H9 (cell line): Measurements from ENCODE around the gene PAX9. TPM values are rescaled to one million over a fixed set of nuclear protein-coding genes. Genes with fewer than 3 reads are reported as not detected.

Experiments
- DNase-seq: peaks from one replicate; pipeline ENCODE4 v3.0.0-alpha.2; 2017
- H2AFZ ChIP-seq: one replicate; pipeline ENCODE4 v1.6.1; 2013; ENCODE audit warnings: mild to moderate bottlenecking, low read length, control low read depth, moderate library complexity
- H2AK5ac ChIP-seq: 2 replicates; pipeline ENCODE4 v1.6.1; 2013; ENCODE audit warnings: low read length, control low read depth, mixed read lengths; ENCODE audit not compliant: insufficient read length
- H2BK120ac ChIP-seq: one replicate; pipeline ENCODE4 v1.6.1; 2013; ENCODE audit warnings: low read depth, mild to moderate bottlenecking, low read length, control low read depth, inconsistent platforms; ENCODE audit not compliant: poor library complexity, severe bottlenecking
- H2BK12ac ChIP-seq: 2 replicates; pipeline ENCODE4 v1.6.1; 2013; ENCODE audit warnings: low read length, control low read depth, mixed read lengths, low read depth; ENCODE audit not compliant: insufficient read length
- H2BK15ac ChIP-seq: 2 replicates; pipeline ENCODE4 v1.6.1; 2013; ENCODE audit warnings: low read depth, low read length, control low read depth
- H2BK20ac ChIP-seq: one replicate; pipeline ENCODE4 v1.6.1; 2013; ENCODE audit warnings: low read depth, mild to moderate bottlenecking, low read length, control low read depth, inconsistent platforms; ENCODE audit not compliant: poor library complexity, severe bottlenecking
- H2BK5ac ChIP-seq: 2 replicates; pipeline ENCODE4 v1.6.1; 2013; ENCODE audit warnings: low read length, control low read depth, mixed read lengths; ENCODE audit not compliant: insufficient read length
- H3K14ac ChIP-seq: 2 replicates; pipeline ENCODE4 v1.6.1; 2013; ENCODE audit warnings: low read length, control low read depth; ENCODE audit not compliant: insufficient read depth
- H3K18ac ChIP-seq: 2 replicates; pipeline ENCODE4 v1.6.1; 2013; ENCODE audit warnings: low read depth, mild to moderate bottlenecking, mixed read lengths, low read length, control low read depth; ENCODE audit not compliant: insufficient read length
- H3K23ac ChIP-seq: 2 replicates; pipeline ENCODE4 v1.6.1; 2013; ENCODE audit warnings: low read length, control low read depth, mixed read lengths, low read depth; ENCODE audit not compliant: insufficient read length
- H3K23me2 ChIP-seq: 2 replicates; pipeline ENCODE4 v1.6.1; 2013; ENCODE audit warnings: low read depth, mild to moderate bottlenecking, mixed read lengths, low read length, control low read depth; ENCODE audit not compliant: insufficient read length, poor library complexity, severe bottlenecking
- H3K27ac ChIP-seq: 2 replicates; pipeline ENCODE4 v1.5.1; 2013; ENCODE audit warnings: low read length, control low read depth, mixed read lengths, low read depth; ENCODE audit not compliant: insufficient read length
- H3K27me3 ChIP-seq: 2 replicates; pipeline ENCODE4 v1.6.1; 2013; ENCODE audit warnings: low read length, control low read depth, inconsistent platforms; ENCODE audit not compliant: insufficient read depth
- H3K4ac ChIP-seq: 2 replicates; pipeline ENCODE4 v1.6.1; 2013; ENCODE audit warnings: low read depth, mild to moderate bottlenecking, control low read depth, inconsistent platforms, low read length, moderate library complexity
- H3K4me1 ChIP-seq: 2 replicates; pipeline ENCODE4 v1.6.1; 2013; ENCODE audit warnings: low read length, control low read depth, inconsistent platforms; ENCODE audit not compliant: insufficient read depth
- H3K4me2 ChIP-seq: 2 replicates; pipeline ENCODE4 v1.6.1; 2013; ENCODE audit warnings: low read length, control low read depth, mixed read lengths; ENCODE audit not compliant: insufficient read length, insufficient read depth
- H3K56ac ChIP-seq: 2 replicates; pipeline ENCODE4 v1.6.1; 2013; ENCODE audit warnings: low read depth, mild to moderate bottlenecking, mixed read lengths, low read length, control low read depth; ENCODE audit not compliant: insufficient read length
- H3K79me1 ChIP-seq: 2 replicates; pipeline ENCODE4 v1.6.1; 2013; ENCODE audit warnings: low read depth, mild to moderate bottlenecking, moderate library complexity, low read length, control low read depth, inconsistent platforms; ENCODE audit not compliant: insufficient read depth, poor library complexity, severe bottlenecking
- H3K79me2 ChIP-seq: 2 replicates; pipeline ENCODE4 v1.6.1; 2013; ENCODE audit warnings: low read length, control low read depth, inconsistent platforms; ENCODE audit not compliant: insufficient read depth
- H3K9ac ChIP-seq: 2 replicates; pipeline ENCODE4 v1.6.1; 2013; ENCODE audit warnings: low read length, control low read depth, mixed read lengths; ENCODE audit not compliant: insufficient read length; ENCODE audit errors: extremely low read depth
- H3K9me3 ChIP-seq: one replicate; pipeline ENCODE4 v1.6.1; 2013; ENCODE audit warnings: low read depth, low read length, inconsistent platforms; ENCODE audit not compliant: control insufficient read depth
- H3T11ph ChIP-seq: one replicate; pipeline ENCODE4 v1.6.1; 2013; ENCODE audit warnings: mild to moderate bottlenecking, low read length, control low read depth, inconsistent platforms
- H4K20me1 ChIP-seq: one replicate; pipeline ENCODE4 v1.6.1; 2013; ENCODE audit not compliant: control insufficient read depth, insufficient read length, insufficient read depth
- H4K5ac ChIP-seq: 2 replicates; pipeline ENCODE4 v1.6.1; 2013; ENCODE audit warnings: low read depth, mild to moderate bottlenecking, mixed read lengths, low read length, control low read depth; ENCODE audit not compliant: insufficient read length
- H4K8ac ChIP-seq: replicated peaks from 2 replicates; pipeline ENCODE4 v1.6.1; 2013; ENCODE audit warnings: low read length, control low read depth, mixed read lengths, low read depth; ENCODE audit not compliant: insufficient read length
- H4K91ac ChIP-seq: 2 replicates; pipeline ENCODE4 v1.6.1; 2013; ENCODE audit warnings: low read depth, mild to moderate bottlenecking, moderate library complexity, mixed read lengths, low read length, control low read depth; ENCODE audit not compliant: insufficient read length
- H3K27ac Mint-ChIP-seq, 3 experiments: 2 replicates in 2 of 3; 3 replicates in 1 of 3; pipeline ENCODE4 v1.8.0; 2020 to 2021; ENCODE audit warnings: mixed read lengths in 3 of 3, mild to moderate bottlenecking in 1 of 3, moderate library complexity in 1 of 3
- H3K27me3 Mint-ChIP-seq: 2 replicates; pipeline ENCODE4 v1.8.0; 2021; ENCODE audit warnings: low read depth, mild to moderate bottlenecking, moderate library complexity, mixed read lengths
- H3K36me3 Mint-ChIP-seq, 3 experiments: 2 replicates in 2 of 3; 3 replicates in 1 of 3; pipeline ENCODE4 v1.8.0; 2020 to 2021; ENCODE audit warnings: low read depth in 3 of 3, mixed read lengths in 3 of 3; ENCODE audit not compliant: insufficient read depth in 1 of 3
- H3K4me1 Mint-ChIP-seq, 2 experiments: 2 replicates each; pipeline ENCODE4 v1.8.0; 2020; ENCODE audit warnings: mixed read lengths in 2 of 2
- H3K4me3 Mint-ChIP-seq, 2 experiments: 2 replicates in 1 of 2; 3 replicates in 1 of 2; pipeline ENCODE4 v1.8.0; 2020 to 2021; ENCODE audit warnings: mild to moderate bottlenecking in 2 of 2, mixed read lengths in 2 of 2, moderate library complexity in 1 of 2
- H3K9me3 Mint-ChIP-seq, 2 experiments: 2 replicates in 1 of 2; 3 replicates in 1 of 2; pipeline ENCODE4 v1.8.0; 2020; ENCODE audit warnings: mild to moderate bottlenecking in 2 of 2, mixed read lengths in 2 of 2, moderate library complexity in 1 of 2
- CTCF ChIP-seq: fragments of 200-600 bp; sonication (generic); conservative IDR thresholded peaks from 3 replicates; pipeline ENCODE4 v1.8.0; 2021; ENCODE audit warnings: antibody characterized with exemption, mild to moderate bottlenecking
- WGBS: extraction: QIAGEN DNeasy Blood & Tissue Kit; methylation state at CpG from one replicate; pipeline ENCODE4 v1.1.7; 2013; ENCODE audit warnings: missing lambda C conversion rate, low lambda C conversion rate, mixed read lengths; ENCODE audit not compliant: insufficient read length; ENCODE audit errors: extremely low coverage; 5-methylcytosine and 5-hydroxymethylcytosine counted together
- total RNA-seq: library from RNA; stranded (reverse); gene quantifications from 2 replicates; pipeline ENCODE4 v1.2.1, GENCODE V29; 2021

The PAX9 gene
- total RNA-seq, 1 experiment from 2014 or later = not detected

GRCh38 chr14:36658123-36659009 lies 3.3 kb upstream of the PAX9 start:
- Histone ChIP-seq H2BK20ac (no peak overlapping the region), H3K4me2 (peak overlapping the region; percentile 15), H3K79me2 (no peaks in the 10 kb centered on the region), H3K23ac (no peak overlapping the region), H3K9me3 (no peaks in the 10 kb centered on the region), H4K91ac (no peak overlapping the region), H4K8ac (no peak overlapping the region), H4K5ac (no peak overlapping the region), H3K23me2 (peaks cover 5% of the 10 kb centered on the region), H3K14ac (no peak overlapping the region), H2BK15ac (no peak overlapping the region), H3K56ac (no peak overlapping the region), H3K79me1 (no peaks in the 10 kb centered on the region), H4K20me1 (no peaks in the 10 kb centered on the region), H2AFZ (no peak overlapping the region), H2BK120ac (no peak overlapping the region), H3K27ac (no peak overlapping the region), H2AK5ac (no peak overlapping the region), H3K18ac (no peak overlapping the region), H3T11ph (no peak overlapping the region), H2BK5ac (no peak overlapping the region), H3K4ac (no peak overlapping the region), H2BK12ac (no peak overlapping the region), H3K27me3 (peaks cover 92% of the 10 kb centered on the region), H3K9ac (no peak overlapping the region), H3K4me1 (no peaks in the 10 kb centered on the region)
- Mint-ChIP-seq H3K4me3 (peak overlapping the region in 1 of 2 experiments; percentile 48; a peak in 2 of 5 replicates), H3K9me3 (peaks cover 2 to 7% of the 10 kb centered on the region in 2 experiments; a peak in 2 of 5 replicates), H3K27ac (no peak overlapping the region), H3K27me3 (peaks cover 100% of the 10 kb centered on the region), H3K36me3 (no peaks in the 10 kb centered on the region; a peak in 2 of 7 replicates), H3K4me1 (peaks cover 25 to 59% of the 10 kb centered on the region in 2 experiments)
- peak; percentile 45 for DNase-seq
- TF ChIP-seq CTCF = no peak
- WGBS = no CpG with 5 or more reads among the region's 55 CpGs
